OCI-LY7 (cell line): Measurements from ENCODE around the gene STBD1.

Experiments used
- CTCF ChIP-seq: fragments of 200-600 bp; sonication (generic); conservative IDR thresholded peaks from 2 replicates; pipeline ENCODE4 v1.5.1; 2014; ENCODE audit warnings: mild to moderate bottlenecking, antibody characterized with exemption, low read length, moderate library complexity, mixed read lengths
- EZH2phosphoT487 ChIP-seq: fragments of 200-600 bp; sonication (generic); IDR thresholded peaks from 2 replicates; pipeline ENCODE4 v1.6.1; 2018; ENCODE audit warnings: low read depth, borderline replicate concordance, mild to moderate bottlenecking, mixed run types, antibody characterized with exemption, low read length, moderate library complexity, mixed read lengths

DNA sequence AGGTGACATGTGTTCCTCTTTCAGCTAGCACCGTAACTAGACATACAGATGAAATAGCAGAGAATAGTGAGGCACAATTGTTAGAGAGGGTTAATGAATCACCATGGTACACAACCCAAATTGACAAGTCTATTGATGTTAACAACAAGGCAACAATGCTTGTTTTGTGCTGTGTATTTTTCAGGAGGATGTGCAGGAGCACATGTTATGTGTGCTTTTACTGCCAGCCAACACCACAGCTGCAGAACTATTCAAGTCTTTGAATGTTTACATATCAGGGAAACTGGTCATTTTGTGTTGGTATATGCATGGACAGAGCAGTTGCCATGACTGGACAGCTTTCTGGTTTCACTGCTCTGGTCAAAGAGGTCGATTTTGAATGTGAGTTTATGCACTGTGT lies 32.8 kb downstream of the STBD1 start:
- TF ChIP-seq EZH2phosphoT487 (no peak), CTCF (no peak)
